Measurements from ENCODE around the gene GRIN1.

Gene GRIN1

GRCh38 chr9:137218212-137218753 lies 79.3 kb downstream of the GRIN1 start:
- CTCF ChIA-PET: interaction anchor here (0.8 to 1.1 kb wide), 3 partner anchors 9 to 189 kb away, joined by 3 to 4 read pairs (median 4); partner anchors contain the start of gene RNF224
- no peak overlapping the region for H3K4me3 ChIP-seq (ENCODE audit: low read depth, low read length)
- H3K27ac ChIP-seq (ENCODE audit: extremely low read depth, low read depth, low read length): no peak overlapping the region
- POLR2A ChIA-PET: interaction anchor here (0.6 to 17.2 kb wide), 6 partner anchors 10 to 132 kb away, joined by 3 to 304 read pairs (median 6); partner anchors contain the start of genes MAN1B1, NDOR1, TMEM203 and TPRN
- peaks cover 4% of the 10 kb centered on the region for H3K4me1 ChIP-seq (ENCODE audit: control insufficient read depth, insufficient read depth, low read length)
- peaks cover 0 to 62% of the 10 kb centered on the region in 2 experiments; a peak in 1 of 3 replicates for H3K36me3 ChIP-seq (ENCODE audit: control insufficient read depth in 2 of 2, insufficient read depth in 1 of 2, low read length in 2 of 2)
- no peaks in the 10 kb centered on the region for H3K9me3 ChIP-seq (ENCODE audit: control insufficient read depth, insufficient read depth, low read depth, low read length)
- no peak for TF ChIP-seq WT1 (tag by site-specific recombination; IDR thresholded peaks at IDR 0.05)
- no peak for TF ChIP-seq ZNF248 (tag by site-specific recombination; IDR thresholded peaks at IDR 0.05)
- TF ChIP-seq ZNF157 (tag by site-specific recombination; IDR thresholded peaks at IDR 0.05): no peak
- no peak for TF ChIP-seq PRDM6 (tag by site-specific recombination; IDR thresholded peaks at IDR 0.05)
- TF ChIP-seq ZNF221 (tag by site-specific recombination; IDR thresholded peaks at IDR 0.05; ENCODE audit: borderline replicate concordance): no peak
- no peak for TF ChIP-seq ZNF776 (tag by site-specific recombination; IDR thresholded peaks at IDR 0.05; ENCODE audit: borderline replicate concordance)
- no peak for TF ChIP-seq ZNF266 (tag by site-specific recombination; IDR thresholded peaks at IDR 0.05; ENCODE audit: low read depth)
- no peak for TF ChIP-seq OVOL3 (tag by site-specific recombination; IDR thresholded peaks at IDR 0.05)
- TF ChIP-seq ZNF169 (tag by site-specific recombination; IDR thresholded peaks at IDR 0.05): no peak
- TF ChIP-seq ZBTB26 (tag by site-specific recombination; optimal IDR thresholded peaks at IDR 0.05): no peak
- TF ChIP-seq ZNF677 (tag by site-specific recombination; IDR thresholded peaks at IDR 0.05): no peak
- TF ChIP-seq, protein P1, sequence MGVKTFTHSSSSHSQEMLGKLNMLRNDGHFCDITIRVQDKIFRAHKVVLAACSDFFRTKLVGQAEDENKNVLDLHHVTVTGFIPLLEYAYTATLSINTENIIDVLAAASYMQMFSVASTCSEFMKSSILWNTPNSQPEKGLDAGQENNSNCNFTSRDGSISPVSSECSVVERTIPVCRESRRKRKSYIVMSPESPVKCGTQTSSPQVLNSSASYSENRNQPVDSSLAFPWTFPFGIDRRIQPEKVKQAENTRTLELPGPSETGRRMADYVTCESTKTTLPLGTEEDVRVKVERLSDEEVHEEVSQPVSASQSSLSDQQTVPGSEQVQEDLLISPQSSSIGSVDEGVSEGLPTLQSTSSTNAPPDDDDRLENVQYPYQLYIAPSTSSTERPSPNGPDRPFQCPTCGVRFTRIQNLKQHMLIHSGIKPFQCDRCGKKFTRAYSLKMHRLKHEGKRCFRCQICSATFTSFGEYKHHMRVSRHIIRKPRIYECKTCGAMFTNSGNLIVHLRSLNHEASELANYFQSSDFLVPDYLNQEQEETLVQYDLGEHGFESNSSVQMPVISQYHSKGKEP (tag by site-specific recombination; IDR thresholded peaks at IDR 0.05): no peak
- TF ChIP-seq ZNF114 (tag by site-specific recombination; IDR thresholded peaks at IDR 0.05): no peak
- TF ChIP-seq ZNF426 (tag by site-specific recombination; IDR thresholded peaks at IDR 0.05): no peak
- TF ChIP-seq SP3 (tag by site-specific recombination; IDR thresholded peaks at IDR 0.05): no peak
- no peak for TF ChIP-seq TSHZ1 (tag by site-specific recombination; IDR thresholded peaks at IDR 0.05; ENCODE audit: borderline replicate concordance)
- no peak for TF ChIP-seq ZBTB8A (tag by site-specific recombination; IDR thresholded peaks at IDR 0.05)
- TF ChIP-seq ZNF624 (tag by site-specific recombination; IDR thresholded peaks at IDR 0.05): no peak
- TF ChIP-seq ZNF140 (tag by site-specific recombination; IDR thresholded peaks at IDR 0.05): no peak

All from HEK293 (cell line).